ENCODE measurements around the gene PON1. TPM values are rescaled to one million over a fixed set of nuclear protein-coding genes. Genes with fewer than 3 reads are reported as not detected.

Gene PON1
- total RNA-seq, 1 donor from 2014 or later, result not detected

DNA sequence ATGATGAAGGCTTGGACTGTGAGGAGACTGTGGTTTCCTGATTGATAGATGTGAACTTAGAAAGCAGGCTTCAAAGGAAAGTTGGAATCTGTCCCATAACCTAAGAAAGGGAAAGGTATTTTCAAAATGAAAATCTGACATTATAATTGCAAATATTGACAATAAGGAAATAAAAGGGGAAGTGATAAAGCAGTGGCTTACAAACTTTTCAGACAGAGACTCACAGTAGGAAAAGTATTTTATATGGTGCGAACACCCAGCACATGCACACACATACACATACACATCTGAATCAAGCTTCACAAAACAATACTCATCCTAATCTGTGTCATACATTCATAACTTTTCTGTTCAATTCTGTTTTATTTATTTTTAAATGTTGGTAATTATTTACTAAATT lies 4.8 kb downstream of the PON1 start:
- no peaks in the 10 kb centered on the region for H3K9me3 Mint-ChIP-seq
- no peaks in the 10 kb centered on the region for H3K36me3 Mint-ChIP-seq (ENCODE audit: low read depth)
- no peak overlapping the region for H3K27ac Mint-ChIP-seq
- TF ChIP-seq, protein P1, sequence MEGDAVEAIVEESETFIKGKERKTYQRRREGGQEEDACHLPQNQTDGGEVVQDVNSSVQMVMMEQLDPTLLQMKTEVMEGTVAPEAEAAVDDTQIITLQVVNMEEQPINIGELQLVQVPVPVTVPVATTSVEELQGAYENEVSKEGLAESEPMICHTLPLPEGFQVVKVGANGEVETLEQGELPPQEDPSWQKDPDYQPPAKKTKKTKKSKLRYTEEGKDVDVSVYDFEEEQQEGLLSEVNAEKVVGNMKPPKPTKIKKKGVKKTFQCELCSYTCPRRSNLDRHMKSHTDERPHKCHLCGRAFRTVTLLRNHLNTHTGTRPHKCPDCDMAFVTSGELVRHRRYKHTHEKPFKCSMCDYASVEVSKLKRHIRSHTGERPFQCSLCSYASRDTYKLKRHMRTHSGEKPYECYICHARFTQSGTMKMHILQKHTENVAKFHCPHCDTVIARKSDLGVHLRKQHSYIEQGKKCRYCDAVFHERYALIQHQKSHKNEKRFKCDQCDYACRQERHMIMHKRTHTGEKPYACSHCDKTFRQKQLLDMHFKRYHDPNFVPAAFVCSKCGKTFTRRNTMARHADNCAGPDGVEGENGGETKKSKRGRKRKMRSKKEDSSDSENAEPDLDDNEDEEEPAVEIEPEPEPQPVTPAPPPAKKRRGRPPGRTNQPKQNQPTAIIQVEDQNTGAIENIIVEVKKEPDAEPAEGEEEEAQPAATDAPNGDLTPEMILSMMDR (IDR thresholded peaks at IDR 0.05), result no peak
- CTCF ChIA-PET, result no interaction called here
- peaks cover 3% of the 10 kb centered on the region for H3K4me1 Mint-ChIP-seq
- intact Hi-C loops (cut with micrococcal nuclease), result no loop called here
- ATAC-seq (ENCODE audit: low read depth) (no peak), DNase-seq (no peak)
- H3K4me3 Mint-ChIP-seq, result no peak overlapping the region
- POLR2A ChIA-PET, result no interaction called here
- H3K27me3 Mint-ChIP-seq, result peaks cover under 1% of the 10 kb centered on the region

DNA sequence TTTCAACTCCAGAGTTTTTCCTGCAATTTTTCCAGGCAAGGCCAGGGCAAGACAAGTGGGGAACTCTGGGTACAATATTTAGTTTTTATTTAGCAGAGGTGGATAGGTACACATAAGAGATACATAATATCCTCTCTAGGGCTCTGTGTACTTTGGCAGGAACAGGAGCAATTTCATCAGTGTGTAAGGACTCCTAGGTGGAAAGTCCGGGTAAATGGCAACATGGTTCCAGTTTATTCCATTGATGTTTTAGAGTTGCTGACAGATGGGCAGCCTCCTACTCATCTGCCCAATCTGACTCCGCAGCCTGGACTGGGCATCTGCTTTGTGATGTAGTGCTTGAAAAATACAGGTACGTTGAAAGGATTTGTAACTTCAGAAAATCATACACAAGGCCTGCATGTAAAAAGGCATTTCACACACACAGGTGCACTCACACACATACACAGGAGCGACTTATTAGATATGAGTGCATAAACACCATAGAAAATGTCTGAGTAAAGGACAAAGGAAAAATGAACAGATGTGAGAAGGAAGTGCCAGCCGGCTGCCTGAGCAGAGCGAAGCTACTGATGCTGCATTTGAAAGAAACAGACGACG lies 5.7 kb downstream of the PON1 start:
- Mint-ChIP-seq H3K9me3 (no peaks in the 10 kb centered on the region), H3K27ac (no peak overlapping the region), H3K36me3 (ENCODE audit: low read depth) (no peaks in the 10 kb centered on the region), H3K4me3 (no peak overlapping the region), H3K27me3 (no peaks in the 10 kb centered on the region), H3K4me1 (no peaks in the 10 kb centered on the region)
- POLR2A ChIA-PET, result no interaction called here
- TF ChIP-seq, protein P1 (IDR thresholded peaks at IDR 0.05), result no peak
- intact Hi-C loops (cut with micrococcal nuclease), result no loop called here
- no peak for DNase-seq
- CTCF ChIA-PET, result no interaction called here
- ATAC-seq (ENCODE audit: low read depth), result no peak

DNA sequence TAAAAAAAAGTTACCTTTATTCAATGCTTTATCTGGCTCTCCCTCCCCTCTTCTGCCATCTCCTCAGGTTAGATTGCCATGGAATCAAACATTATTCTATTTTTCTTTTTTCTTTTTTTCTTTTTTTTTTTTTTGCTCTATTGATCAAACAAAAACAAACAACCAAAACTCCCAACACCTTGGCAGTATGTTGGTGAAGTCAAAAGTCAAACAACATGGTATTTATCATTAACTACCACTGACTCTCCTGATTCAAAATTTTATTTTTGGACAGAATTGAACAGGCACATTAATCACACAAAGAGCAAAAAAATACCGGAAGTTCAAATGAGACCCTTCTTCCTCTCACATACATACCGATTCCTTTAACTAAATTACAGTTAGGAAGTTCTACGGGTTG lies 6.4 kb downstream of the PON1 start:
- Mint-ChIP-seq H3K36me3 (ENCODE audit: low read depth) (no peaks in the 10 kb centered on the region), H3K9me3 (no peaks in the 10 kb centered on the region), H3K27me3 (no peaks in the 10 kb centered on the region), H3K4me3 (no peak overlapping the region), H3K27ac (no peak overlapping the region), H3K4me1 (no peaks in the 10 kb centered on the region)
- ChIA-PET CTCF (no interaction called here), POLR2A (no interaction called here)
- TF ChIP-seq, protein P1 (IDR thresholded peaks at IDR 0.05), result no peak
- DNase-seq (no peak), ATAC-seq (ENCODE audit: low read depth) (no peak)
- intact Hi-C loops (cut with micrococcal nuclease), result no loop called here

DNA sequence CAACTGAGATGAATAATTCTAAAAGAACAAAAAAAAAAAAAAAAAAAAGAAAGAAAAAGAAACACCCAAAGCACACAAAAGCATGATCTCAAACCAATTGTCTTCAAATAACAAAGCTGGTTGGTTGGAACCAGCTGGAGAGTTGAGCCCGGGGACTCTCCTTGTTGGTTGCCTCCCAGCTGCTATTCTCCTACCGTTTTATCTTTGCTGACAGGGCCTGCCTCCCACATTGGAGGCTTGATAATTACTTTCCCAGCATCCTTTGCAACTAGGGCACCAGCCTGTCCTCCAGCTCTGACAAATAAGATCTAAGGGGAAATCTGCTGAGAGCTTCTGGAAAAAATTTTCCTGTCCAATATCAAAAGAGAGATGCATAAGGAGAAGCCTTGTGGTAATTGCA lies 6.8 kb downstream of the PON1 start:
- DNase-seq (no peak), ATAC-seq (ENCODE audit: low read depth) (no peak)
- Mint-ChIP-seq H3K36me3 (ENCODE audit: low read depth) (no peaks in the 10 kb centered on the region), H3K9me3 (no peaks in the 10 kb centered on the region), H3K27me3 (no peaks in the 10 kb centered on the region), H3K27ac (no peak overlapping the region), H3K4me3 (no peak overlapping the region), H3K4me1 (no peaks in the 10 kb centered on the region)
- TF ChIP-seq, protein P1 (IDR thresholded peaks at IDR 0.05), result no peak
- ChIA-PET CTCF (no interaction called here), POLR2A (no interaction called here)
- intact Hi-C loops (cut with micrococcal nuclease), result no loop called here

DNA sequence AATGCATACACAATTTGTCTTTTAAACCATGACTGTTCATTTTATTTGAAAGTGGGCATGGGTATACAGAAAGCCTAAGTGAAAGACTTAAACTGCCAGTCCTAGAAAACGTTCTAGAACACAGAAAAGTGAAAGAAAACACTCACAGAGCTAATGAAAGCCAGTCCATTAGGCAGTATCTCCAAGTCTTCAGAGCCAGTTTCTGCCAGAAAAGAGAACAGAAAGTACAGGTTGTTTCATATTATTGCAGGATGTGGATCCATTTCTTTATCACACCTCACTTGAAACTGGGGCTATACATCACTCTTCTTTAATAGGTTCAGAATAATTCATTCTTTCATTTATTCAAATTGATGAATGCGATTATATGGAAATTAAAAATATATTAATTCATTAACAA lies 7.7 kb downstream of the PON1 start:
- ChIA-PET POLR2A (no interaction called here), CTCF (no interaction called here)
- no peak for DNase-seq
- TF ChIP-seq, protein P1 (IDR thresholded peaks at IDR 0.05), result no peak
- no peaks in the 10 kb centered on the region for H3K27me3 Mint-ChIP-seq
- H3K27ac Mint-ChIP-seq, result no peak overlapping the region
- H3K4me3 Mint-ChIP-seq, result no peak overlapping the region
- intact Hi-C loops (cut with micrococcal nuclease), result no loop called here
- no peak for ATAC-seq (ENCODE audit: low read depth)
- H3K4me1 Mint-ChIP-seq, result no peaks in the 10 kb centered on the region
- H3K36me3 Mint-ChIP-seq (ENCODE audit: low read depth), result no peaks in the 10 kb centered on the region
- no peaks in the 10 kb centered on the region for H3K9me3 Mint-ChIP-seq
